HG03066 (cell line): ENCODE measurements around the gene HOXD8.

ENCODE experiments used
- ATAC-seq: cut with Tn5 transposase; IDR thresholded peaks from one replicate; pipeline ENCODE4 v1.9.1; 2021; ENCODE audit warnings: low read depth; ENCODE audit not compliant: unreplicated experiment

HOXD8 gene

DNA sequence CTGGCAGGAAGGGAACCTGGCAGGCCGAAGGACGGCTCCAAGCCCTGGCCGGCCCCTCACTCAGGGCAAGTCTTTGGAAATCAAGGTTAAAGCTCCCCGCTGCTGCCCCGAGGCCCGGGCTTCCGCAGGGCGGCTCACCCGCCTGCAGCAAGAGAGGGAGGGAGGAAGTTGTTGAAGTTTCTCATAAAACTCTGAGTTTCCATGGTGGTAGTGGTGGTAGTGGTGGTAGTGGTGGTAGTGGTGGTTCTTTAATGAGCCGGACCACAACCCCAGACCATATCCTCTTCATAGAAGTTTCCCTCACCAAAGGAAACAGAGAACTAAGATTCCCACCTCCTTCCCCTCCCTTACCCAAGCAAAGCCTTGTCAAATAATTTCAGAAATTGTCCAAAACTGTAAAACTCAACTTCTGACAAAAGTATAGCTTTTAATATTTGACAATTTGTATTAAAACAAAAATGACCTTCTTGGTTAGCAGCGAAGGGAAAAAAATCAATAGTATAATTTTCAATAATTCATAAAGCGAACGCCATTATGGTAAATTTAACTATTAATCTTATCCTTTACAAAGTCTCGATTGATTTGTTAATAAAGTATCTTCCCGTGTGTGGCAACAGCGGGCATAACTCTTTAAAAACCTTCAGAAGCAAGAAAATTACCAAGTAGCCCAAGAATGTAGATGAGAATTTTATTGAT lies 14.4 kb upstream of the HOXD8 start:
- no peak for ATAC-seq

DNA sequence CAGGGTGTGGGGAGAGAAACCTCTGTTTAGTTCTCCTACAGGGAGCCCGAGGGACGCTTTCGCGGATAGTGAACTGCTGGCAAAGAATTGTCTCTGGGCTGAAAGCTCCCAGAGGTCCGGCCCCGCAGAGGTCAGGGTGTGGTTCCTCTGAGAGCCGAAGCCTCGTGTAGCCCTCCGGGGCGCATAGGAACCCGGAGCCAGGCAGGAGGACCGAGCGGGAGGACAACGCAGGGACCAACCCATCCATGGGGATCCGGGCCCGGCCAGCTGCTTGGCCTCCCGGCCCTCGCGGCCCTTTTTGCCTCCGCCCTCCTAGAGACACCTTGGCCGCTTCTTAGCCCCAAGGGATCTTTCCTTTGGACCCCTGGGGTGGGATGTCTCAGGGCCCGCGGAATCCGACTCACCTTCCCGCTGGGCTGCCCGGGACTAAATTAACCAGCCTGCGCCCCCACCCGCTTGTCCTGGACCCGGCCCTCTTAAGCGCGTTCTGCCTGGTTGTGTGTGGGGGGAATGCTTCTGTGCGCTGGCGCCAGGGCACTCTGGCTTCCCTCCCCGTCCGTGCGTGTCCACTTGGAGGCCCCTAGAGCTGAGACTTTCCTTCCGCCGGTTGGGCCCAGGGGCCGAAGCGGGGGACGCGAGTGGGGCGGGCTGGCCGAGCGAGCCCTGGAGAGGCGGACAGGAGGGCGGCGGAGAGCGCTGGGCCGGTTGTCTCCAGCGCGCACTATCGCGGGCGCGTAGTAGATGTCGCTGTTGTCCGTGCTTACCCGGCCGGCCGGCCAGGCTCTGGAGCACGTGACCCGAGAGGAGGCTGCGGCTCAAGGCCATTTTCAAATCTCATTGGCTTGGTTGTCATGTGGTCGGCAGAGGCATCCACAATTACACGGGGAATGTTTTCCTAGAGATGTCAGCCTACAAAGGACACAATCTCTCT lies 13.4 kb upstream of the HOXD8 start, which contains the start of gene HOXD10:
Gene HOXD10 (plus strand): TSS at position 896 of the 931 bp plus-strand sequence. CDS start 56 bp downstream, outside the sequence.
- ATAC-seq: no peak

DNA sequence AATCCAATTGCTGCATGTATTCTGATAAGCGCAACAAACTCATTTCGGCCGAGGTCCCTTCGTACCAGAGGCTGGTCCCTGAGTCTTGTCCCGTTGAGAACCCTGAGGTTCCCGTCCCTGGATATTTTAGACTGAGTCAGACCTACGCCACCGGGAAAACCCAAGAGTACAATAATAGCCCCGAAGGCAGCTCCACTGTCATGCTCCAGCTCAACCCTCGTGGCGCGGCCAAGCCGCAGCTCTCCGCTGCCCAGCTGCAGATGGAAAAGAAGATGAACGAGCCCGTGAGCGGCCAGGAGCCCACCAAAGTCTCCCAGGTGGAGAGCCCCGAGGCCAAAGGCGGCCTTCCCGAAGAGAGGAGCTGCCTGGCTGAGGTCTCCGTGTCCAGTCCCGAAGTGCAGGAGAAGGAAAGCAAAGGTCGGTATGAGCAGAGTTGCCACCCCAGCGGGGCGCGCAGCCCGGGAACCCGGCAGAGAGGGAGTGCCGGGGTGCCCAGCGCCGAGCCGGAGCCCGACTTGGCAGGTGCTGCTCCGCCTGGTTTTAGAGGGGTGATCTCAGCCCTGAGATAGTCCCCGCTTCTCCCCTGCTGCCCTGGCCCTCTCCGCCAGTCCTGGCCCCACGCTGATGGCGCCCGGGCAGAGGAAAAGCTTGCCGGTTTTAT lies 12.2 kb upstream of the HOXD8 start:
- no peak for ATAC-seq

DNA sequence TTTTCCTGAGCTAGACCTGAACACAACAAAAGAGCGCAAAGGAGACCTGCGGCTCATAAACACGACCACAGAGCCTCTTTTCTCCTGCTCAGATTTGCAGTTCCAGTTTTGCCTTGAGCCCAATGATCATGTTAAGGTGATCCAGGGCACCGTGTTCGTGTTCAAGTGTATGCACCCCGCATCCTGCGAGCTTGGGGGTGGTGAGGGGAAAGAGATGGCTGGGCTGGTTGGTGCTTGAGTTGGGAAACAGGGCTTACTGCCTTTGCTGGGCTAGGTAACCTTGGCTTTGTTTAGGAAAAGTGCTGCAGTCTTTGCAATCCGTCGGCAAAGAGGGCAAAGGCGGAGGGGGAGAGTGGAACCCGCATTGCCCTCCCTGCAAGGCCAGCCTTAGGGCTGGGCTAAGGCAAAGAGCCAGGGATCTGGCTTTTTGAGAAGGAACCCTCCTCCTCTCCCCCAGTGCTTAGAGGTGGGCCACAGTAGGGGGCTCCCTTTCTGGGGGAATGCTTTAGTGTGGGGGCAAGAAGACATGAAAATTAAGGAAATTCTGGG lies 11.6 kb upstream of the HOXD8 start:
- no peak for ATAC-seq

DNA sequence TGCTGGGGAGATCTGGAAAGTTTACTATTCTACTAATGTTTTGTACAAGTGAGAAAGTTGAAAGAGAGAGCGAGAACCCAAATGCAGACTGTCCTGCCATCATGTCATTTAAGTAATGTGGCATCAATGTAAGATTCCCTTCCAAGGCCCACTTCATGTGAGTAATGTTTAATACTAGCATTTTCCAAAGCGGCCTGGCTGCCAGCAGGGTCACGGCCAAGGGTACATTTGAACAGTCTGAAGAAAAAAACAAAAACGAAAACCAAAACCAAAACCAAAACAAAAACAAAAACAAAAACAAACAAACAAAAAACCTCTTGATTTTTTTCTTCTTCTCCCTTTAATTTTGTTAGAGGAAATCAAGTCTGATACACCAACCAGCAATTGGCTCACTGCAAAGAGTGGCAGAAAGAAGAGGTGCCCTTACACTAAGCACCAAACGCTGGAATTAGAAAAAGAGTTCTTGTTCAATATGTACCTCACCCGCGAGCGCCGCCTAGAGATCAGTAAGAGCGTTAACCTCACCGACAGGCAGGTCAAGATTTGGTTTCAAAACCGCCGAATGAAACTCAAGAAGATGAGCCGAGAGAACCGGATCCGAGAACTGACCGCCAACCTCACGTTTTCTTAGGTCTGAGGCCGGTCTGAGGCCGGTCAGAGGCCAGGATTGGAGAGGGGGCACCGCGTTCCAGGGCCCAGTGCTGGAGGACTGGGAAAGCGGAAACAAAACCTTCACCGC lies 10.7 kb upstream of the HOXD8 start:
- ATAC-seq: no peak

DNA sequence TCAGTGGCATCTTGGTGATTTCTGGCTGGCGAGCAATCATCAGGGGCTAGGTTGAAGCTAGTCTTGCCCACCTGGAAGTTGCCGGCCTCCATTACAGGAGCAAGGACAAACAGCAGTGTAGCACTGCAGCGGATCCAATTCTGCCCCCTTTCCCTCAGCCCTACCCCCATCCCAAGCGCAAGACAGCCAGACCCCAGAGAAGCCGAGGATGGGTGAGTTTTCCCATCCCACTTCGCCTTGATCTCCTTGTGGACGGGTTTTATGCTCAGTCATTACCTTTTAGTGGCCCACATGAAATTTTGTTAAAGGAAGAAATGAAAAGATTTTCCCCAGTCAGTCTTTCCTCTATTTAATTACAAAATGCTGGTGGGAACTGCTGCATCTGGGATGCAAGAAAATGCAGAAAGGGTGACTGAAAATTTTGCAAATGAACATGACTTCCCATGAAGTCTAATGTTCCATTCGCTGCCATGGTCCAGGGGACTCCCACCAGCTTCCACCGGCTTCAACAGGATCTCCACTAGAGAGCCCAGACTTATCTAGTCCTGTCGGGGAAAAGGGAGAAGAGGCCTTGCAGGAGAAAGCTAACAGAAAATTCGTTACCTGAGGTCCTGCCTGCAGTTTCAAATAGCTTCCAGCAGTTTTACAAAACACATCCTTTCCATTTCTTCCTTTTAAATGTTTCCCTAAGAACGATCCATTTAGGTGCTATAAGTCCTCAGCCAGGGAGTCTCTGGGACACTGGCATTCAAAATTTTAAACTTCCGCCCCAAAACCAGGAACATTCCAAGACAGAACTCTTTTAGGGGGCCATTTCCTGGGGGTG lies 8.9 kb upstream of the HOXD8 start:
- ATAC-seq: no peak

DNA sequence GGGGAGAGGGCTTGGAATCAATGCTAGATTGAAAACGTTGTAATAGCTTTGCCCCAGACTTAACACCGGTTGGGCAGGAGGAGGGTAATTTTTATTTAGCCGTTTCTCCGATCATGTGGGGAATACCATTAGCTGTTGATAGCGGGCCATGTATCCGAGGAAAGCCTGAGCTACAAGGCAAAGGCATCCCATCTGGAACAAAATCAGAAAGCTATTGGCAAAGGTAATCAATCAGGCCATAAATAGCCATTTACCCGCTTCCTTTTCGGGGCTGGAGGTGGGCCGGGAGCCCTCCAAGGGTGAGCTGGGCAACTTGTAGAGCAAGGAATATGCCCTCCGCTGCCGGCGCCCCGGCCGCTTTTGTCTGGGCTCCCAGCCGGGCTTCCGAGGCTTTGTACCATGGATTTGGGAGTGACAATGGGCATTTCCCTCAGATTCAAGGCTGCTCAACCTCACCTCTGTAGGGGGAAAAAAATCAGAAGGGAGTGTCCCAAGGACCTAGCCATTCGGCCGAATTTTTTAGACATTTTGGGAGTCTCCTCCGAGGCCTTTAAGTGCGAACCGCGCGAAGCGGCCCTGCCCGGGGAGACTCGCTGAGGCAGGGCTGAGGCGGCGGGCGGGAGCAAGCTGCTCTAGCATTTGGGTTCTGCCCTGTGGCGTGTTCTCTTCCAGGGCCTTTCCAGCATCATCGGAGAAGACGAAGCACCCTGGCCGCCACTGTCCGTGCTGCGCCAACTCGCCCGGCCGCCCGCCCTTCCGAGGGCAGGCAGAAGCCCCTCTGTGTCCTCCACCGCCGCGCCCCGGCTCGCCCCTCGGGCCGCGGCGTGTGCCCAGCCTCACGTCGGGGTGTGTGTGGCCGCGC lies 8.1 kb upstream of the HOXD8 start:
- ATAC-seq: no peak

DNA sequence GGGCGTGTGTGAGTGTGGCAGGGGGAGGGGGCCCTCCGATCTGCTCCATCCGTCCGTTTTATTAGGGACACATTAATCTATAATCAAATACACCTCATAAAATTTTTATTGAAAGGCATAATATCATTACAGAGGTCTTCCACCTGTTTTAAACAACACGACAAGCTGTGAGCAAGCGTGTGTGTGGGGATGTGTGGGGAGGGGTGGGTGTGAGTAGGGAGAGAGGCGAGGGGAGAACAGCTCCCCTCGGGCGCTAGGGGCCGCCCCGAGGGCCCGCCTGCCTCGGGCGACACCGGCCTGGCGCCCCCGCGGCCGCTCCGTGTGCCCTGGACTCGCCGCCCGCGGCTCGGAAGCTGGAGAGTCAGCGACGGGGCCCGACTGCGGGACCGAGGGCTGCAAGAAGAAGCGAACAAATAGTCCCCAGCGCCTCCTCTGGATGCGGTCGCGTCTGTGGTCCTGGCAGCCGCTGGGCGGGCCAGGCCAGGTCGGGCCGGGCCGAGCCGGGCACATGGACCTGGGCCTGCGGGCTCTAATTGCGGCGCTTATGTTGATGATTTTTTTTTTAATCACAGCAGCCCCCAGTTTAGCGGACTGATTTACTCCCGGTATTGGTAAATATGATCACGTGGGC lies 7.3 kb upstream of the HOXD8 start:
- ATAC-seq: no peak

DNA sequence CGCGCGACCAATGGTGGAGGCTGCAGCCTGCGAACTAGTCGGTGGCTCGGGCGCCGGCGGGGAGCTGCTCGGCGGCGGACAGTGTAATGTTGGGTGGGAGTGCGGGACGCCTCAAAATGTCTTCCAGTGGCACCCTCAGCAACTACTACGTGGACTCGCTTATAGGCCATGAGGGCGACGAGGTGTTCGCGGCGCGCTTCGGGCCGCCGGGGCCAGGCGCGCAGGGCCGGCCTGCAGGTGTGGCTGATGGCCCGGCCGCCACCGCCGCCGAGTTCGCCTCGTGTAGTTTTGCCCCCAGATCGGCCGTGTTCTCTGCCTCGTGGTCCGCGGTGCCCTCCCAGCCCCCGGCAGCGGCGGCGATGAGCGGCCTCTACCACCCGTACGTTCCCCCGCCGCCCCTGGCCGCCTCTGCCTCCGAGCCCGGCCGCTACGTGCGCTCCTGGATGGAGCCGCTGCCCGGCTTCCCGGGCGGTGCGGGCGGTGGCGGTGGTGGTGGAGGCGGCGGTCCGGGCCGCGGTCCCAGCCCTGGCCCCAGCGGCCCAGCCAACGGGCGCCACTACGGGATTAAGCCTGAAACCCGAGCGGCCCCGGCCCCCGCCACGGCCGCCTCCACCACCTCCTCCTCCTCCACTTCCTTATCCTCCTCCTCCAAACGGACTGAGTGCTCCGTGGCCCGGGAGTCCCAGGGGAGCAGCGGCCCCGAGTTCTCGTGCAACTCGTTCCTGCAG lies 6.7 kb upstream of the HOXD8 start, which contains the start of gene HOXD9:
Gene HOXD9 (plus strand): TSS at position 37 of the 728 bp plus-strand sequence. CDS start 50 bp downstream, at position 87.
- ATAC-seq: no peak

DNA sequence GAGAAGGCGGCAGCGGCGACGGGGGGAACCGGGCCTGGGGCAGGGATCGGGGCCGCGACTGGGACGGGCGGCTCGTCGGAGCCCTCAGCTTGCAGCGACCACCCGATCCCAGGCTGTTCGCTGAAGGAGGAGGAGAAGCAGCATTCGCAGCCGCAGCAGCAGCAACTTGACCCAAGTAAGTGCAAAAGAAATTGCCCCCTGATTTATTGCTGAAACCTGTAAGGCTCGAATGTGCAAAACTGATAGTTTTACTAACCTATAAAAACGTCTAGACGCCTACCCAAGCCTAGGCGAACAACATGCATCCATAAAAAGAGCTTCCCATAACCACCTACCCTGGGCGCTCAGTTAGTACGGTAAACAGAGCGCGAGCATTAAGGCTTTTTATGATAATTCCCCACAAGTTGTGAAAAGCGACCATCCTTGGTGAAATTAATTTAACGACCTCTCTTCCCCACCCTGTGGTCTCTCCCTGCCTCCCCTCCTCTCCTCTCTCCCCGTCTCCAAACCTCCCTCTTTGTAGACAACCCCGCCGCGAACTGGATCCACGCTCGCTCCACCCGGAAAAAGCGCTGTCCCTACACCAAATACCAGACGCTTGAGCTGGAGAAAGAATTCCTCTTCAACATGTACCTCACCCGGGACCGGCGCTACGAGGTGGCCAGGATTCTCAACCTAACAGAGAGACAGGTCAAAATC lies 5.9 kb upstream of the HOXD8 start:
- ATAC-seq: no peak

DNA sequence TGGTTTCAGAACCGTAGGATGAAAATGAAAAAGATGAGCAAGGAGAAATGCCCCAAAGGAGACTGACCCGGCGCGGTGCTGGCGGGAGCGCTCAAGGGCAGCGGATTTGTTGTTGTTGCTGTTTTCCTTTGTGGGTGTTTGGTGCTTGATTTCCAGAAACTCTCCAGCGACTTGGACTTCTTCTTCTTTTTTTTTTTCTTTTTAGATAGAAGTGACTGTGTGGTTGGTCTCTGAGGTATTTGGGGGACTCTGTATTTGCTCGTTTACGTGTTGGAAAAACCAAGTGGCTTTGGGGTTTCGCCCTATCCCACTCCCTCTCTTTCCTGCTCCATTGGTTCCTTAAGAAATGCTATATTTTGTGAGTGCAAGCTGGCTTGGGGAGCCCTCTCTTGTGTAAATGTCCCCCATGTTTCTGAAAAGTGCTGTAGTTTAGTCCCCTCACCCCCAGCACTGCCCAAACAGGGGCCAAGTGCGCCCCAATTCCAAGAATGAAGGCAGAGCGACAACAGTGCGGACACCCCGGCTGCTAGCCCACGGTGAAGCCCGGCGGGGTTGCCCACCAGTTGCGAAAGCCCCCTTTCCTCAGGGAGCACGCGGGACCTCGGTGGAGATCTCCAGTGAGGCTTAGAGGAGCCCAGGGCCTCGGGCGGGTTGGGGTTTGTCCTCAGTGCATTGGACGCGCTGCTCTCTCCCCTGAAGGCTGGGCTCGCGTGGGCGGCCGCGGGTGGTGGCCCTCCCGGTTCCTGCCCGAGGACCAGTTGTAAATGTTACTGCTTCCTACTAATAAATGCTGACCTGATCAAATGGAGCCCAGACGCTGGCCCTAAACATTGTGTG lies 5.2 kb upstream of the HOXD8 start:
- ATAC-seq: no peak

DNA sequence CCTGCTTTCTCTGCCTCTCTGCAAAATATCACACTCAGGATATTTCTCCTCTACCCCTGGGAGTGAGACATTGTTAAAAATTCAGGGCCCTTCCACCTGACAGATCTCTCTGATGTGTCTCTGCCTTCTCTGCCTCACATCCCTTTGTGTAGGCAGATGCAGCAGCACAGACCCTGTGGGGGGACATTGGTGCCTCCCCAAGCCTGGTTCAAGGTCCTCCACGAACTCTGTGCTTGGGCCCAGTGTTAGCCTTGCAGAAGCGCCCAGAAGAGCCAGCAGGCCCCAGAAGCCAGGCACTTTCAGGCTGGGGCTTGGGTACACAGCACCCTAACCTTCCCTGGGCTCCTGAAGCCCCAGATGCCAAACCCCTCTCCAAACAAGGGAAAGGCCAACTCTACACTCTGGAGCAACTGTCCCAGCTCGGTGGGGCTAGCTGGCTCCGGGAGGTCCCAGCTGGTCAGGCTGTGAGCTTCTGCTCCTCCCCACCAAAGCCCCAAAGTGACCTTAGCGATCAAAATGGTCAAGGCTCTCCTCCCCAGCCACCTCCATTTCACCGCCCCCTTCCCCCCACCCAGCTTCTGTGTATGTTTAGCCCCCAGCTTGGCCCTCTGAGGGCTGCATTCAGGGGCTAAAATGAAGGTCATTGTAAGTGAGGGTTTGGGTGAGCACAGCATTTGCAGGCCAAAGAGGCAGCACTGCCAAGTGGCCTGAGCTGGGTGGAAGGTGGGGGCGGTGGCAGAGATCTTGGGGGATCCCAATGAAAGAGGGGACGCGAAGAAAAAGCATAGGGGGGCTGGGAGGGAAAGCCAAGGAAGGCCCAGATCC lies 4.3 kb upstream of the HOXD8 start:
- no peak for ATAC-seq

DNA sequence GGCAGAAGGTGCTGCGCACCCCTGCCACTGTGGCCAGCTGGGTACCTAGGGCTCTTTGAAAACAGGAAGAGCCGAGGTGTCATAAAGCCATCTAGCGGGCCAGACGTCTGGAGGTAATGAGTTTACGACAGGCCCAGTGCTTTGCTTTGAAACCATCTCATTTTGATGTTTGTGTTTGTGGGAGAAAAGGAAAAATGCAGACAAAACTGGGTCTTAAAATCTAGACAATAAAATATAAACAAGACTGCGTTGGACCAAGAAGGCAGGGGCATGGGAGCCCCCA lies 3.8 kb upstream of the HOXD8 start:
- no peak for ATAC-seq

DNA sequence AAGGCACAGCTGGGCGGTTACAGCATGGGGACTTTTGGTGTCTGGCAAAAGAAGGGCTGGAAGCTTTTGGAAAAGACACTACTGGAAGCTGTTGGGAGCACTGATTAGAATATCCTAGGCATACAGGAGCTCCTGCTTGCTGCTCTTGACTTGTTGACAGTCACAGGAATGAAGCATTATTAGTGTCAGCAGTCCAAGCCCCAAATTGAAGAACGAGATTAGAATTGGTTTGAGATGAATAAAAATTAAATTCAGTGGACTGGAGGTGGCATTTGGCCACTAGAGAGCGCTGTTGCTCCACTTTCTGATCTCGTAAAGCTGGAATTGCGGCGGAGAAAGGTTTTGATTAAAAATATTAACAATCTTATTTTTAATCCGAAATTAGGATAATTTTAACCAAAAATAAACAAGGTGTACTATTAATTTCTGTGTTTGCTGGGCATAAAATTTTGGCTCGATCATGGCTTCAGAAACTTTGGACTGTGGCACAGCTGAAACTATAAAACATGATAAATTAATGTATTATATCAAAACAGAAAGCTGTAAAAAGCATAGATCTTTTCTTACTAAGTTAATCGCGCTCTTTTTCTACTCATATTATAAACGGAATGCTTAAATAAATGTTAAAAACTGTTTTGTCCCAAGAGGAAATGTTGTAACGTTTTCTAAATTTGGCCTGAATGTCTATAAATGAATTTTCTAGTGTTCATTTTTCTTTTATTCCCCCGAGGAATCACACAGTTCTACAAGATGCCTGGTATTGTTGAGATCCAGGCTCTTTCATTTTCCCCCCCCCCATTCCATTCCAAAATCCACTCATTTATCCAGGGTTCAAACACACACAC lies 2.4 kb upstream of the HOXD8 start:
- ATAC-seq: no peak

DNA sequence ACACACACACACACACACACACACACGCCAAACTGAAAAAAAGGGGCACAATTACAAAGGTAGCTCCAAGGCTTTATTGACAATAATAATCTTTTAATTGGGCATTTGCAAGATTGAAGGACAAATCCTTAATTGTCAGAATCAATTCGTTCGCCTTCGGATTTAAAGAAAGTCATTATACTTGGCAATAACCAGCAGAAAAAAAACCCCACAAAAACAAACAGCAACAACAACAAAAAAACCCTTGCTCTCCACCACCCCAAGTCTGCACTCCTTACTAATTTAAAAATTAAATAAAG lies 1.8 kb upstream of the HOXD8 start:
- no peak for ATAC-seq
